ENCODE measurements around the gene BCL7A. TPM values are rescaled to one million over a fixed set of nuclear protein-coding genes. Genes with fewer than 3 reads are reported as not detected.

Gene BCL7A
- polyA plus RNA-seq, 1 donor from 2014 or later: 51.3 TPM

- H3K36me3 ChIP-seq (ENCODE audit: insufficient read depth, low read length): no peaks in the 10 kb centered on the region
- no peaks in the 10 kb centered on the region for H3K9me3 ChIP-seq (ENCODE audit: low read length)
- H3K27me3 ChIP-seq (ENCODE audit: insufficient read depth, low read depth, low read length): no peaks in the 10 kb centered on the region
- H3K4me3 ChIP-seq (ENCODE audit: low read length): no peak overlapping the region
- H3K4me2 ChIP-seq (ENCODE audit: low read length): no peak overlapping the region
- no peak overlapping the region for H2AFZ ChIP-seq (ENCODE audit: low read depth, low read length)
- H3K9me2 ChIP-seq (ENCODE audit: insufficient read depth, low read length): no peaks in the 10 kb centered on the region
- no peak overlapping the region for H3K9ac ChIP-seq (ENCODE audit: low read length)
- no peaks in the 10 kb centered on the region for H4K20me1 ChIP-seq (ENCODE audit: insufficient read depth)
- H3K27ac ChIP-seq (ENCODE audit: low read length): no peak overlapping the region
- TF ChIP-seq SMC3 (conservative IDR thresholded peaks at IDR 0.05; ENCODE audit: poor library complexity) (no peak), TAF1 (IDR thresholded peaks at IDR 0.05; ENCODE audit: low read depth) (no peak), POLR2AphosphoS5 (IDR thresholded peaks at IDR 0.05) (no peak), MXI1 (conservative IDR thresholded peaks at IDR 0.05; ENCODE audit: poor library complexity, severe bottlenecking) (no peak), EZH2 (IDR thresholded peaks at IDR 0.05; ENCODE audit: borderline replicate concordance, insufficient read depth, low read length, poor library complexity, severe bottlenecking) (no peak), EP300 (conservative IDR thresholded peaks at IDR 0.05; ENCODE audit: poor library complexity, severe bottlenecking) (no peak), RAD21 (conservative IDR thresholded peaks at IDR 0.05) (no peak)
- TF ChIP-seq, protein P1, sequence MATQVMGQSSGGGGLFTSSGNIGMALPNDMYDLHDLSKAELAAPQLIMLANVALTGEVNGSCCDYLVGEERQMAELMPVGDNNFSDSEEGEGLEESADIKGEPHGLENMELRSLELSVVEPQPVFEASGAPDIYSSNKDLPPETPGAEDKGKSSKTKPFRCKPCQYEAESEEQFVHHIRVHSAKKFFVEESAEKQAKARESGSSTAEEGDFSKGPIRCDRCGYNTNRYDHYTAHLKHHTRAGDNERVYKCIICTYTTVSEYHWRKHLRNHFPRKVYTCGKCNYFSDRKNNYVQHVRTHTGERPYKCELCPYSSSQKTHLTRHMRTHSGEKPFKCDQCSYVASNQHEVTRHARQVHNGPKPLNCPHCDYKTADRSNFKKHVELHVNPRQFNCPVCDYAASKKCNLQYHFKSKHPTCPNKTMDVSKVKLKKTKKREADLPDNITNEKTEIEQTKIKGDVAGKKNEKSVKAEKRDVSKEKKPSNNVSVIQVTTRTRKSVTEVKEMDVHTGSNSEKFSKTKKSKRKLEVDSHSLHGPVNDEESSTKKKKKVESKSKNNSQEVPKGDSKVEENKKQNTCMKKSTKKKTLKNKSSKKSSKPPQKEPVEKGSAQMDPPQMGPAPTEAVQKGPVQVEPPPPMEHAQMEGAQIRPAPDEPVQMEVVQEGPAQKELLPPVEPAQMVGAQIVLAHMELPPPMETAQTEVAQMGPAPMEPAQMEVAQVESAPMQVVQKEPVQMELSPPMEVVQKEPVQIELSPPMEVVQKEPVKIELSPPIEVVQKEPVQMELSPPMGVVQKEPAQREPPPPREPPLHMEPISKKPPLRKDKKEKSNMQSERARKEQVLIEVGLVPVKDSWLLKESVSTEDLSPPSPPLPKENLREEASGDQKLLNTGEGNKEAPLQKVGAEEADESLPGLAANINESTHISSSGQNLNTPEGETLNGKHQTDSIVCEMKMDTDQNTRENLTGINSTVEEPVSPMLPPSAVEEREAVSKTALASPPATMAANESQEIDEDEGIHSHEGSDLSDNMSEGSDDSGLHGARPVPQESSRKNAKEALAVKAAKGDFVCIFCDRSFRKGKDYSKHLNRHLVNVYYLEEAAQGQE (IDR thresholded peaks at IDR 0.05; ENCODE audit: borderline replicate concordance): no peak
- TF ChIP-seq, protein P2, sequence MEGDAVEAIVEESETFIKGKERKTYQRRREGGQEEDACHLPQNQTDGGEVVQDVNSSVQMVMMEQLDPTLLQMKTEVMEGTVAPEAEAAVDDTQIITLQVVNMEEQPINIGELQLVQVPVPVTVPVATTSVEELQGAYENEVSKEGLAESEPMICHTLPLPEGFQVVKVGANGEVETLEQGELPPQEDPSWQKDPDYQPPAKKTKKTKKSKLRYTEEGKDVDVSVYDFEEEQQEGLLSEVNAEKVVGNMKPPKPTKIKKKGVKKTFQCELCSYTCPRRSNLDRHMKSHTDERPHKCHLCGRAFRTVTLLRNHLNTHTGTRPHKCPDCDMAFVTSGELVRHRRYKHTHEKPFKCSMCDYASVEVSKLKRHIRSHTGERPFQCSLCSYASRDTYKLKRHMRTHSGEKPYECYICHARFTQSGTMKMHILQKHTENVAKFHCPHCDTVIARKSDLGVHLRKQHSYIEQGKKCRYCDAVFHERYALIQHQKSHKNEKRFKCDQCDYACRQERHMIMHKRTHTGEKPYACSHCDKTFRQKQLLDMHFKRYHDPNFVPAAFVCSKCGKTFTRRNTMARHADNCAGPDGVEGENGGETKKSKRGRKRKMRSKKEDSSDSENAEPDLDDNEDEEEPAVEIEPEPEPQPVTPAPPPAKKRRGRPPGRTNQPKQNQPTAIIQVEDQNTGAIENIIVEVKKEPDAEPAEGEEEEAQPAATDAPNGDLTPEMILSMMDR (IDR thresholded peaks at IDR 0.05; ENCODE audit: poor library complexity, severe bottlenecking): no peak
- peaks cover 13% of the 10 kb centered on the region for H3K79me2 ChIP-seq (replicated peaks; ENCODE audit: insufficient read depth, low read length)
- no peaks in the 10 kb centered on the region for H3F3A ChIP-seq (ENCODE audit: insufficient read depth, low read length, poor library complexity, severe bottlenecking)
Measured at GRCh38 chr12:122035292-122035691, 13.6 kb downstream of the BCL7A start.

GRCh38 chr12:122036153-122036552, 14.5 kb downstream of the BCL7A start:
- Histone ChIP-seq H3K27me3 (ENCODE audit: insufficient read depth, low read depth, low read length) (no peaks in the 10 kb centered on the region), H2AFZ (ENCODE audit: low read depth, low read length) (no peak overlapping the region), H3K9me3 (ENCODE audit: low read length) (no peaks in the 10 kb centered on the region), H3K4me2 (ENCODE audit: low read length) (no peak overlapping the region), H3K79me2 (replicated peaks; ENCODE audit: insufficient read depth, low read length) (peaks cover 8% of the 10 kb centered on the region), H3K9me2 (ENCODE audit: insufficient read depth, low read length) (no peaks in the 10 kb centered on the region), H3K27ac (ENCODE audit: low read length) (no peak overlapping the region), H3K36me3 (ENCODE audit: insufficient read depth, low read length) (no peaks in the 10 kb centered on the region), H3K9ac (ENCODE audit: low read length) (no peak overlapping the region), H4K20me1 (ENCODE audit: insufficient read depth) (no peaks in the 10 kb centered on the region), H3K4me3 (ENCODE audit: low read length) (no peak overlapping the region), H3F3A (ENCODE audit: insufficient read depth, low read length, poor library complexity, severe bottlenecking) (no peaks in the 10 kb centered on the region)
- TF ChIP-seq SMC3 (conservative IDR thresholded peaks at IDR 0.05; ENCODE audit: poor library complexity) (no peak), EZH2 (IDR thresholded peaks at IDR 0.05; ENCODE audit: borderline replicate concordance, insufficient read depth, low read length, poor library complexity, severe bottlenecking) (no peak), POLR2AphosphoS5 (IDR thresholded peaks at IDR 0.05) (no peak), TAF1 (IDR thresholded peaks at IDR 0.05; ENCODE audit: low read depth) (no peak), RAD21 (conservative IDR thresholded peaks at IDR 0.05) (no peak), MXI1 (conservative IDR thresholded peaks at IDR 0.05; ENCODE audit: poor library complexity, severe bottlenecking) (no peak)
- TF ChIP-seq, protein P2 (IDR thresholded peaks at IDR 0.05; ENCODE audit: poor library complexity, severe bottlenecking): no peak
- TF ChIP-seq, protein P1 (IDR thresholded peaks at IDR 0.05; ENCODE audit: borderline replicate concordance): no peak
